ENCODE results near the gene NPNT.

Gene NPNT

GRCh38 chr4:105998171-105999063 is 103.1 kb downstream of the NPNT start:
- no peaks in the 10 kb centered on the region for H3K27me3 ChIP-seq (ENCODE audit: insufficient read depth, low read length, poor library complexity, severe bottlenecking)
- no peaks in the 10 kb centered on the region for H3K36me3 ChIP-seq (ENCODE audit: insufficient read depth, low read length)
- H3K9me2 ChIP-seq (replicated peaks; ENCODE audit: low read depth, low read length), result no peaks in the 10 kb centered on the region
- H3K9me3 ChIP-seq (ENCODE audit: insufficient read depth, low read depth, low read length), result no peaks in the 10 kb centered on the region
- H3K4me3 ChIP-seq (ENCODE audit: low read length, poor library complexity, severe bottlenecking), result no peak overlapping the region
- no peaks in the 10 kb centered on the region for H3K79me2 ChIP-seq (ENCODE audit: insufficient read depth, low read length)
- H3F3A ChIP-seq (ENCODE audit: low read depth), result no peaks in the 10 kb centered on the region
- no peak overlapping the region for H3K9ac ChIP-seq (ENCODE audit: low read depth, low read length, poor library complexity, severe bottlenecking)
- no peaks in the 10 kb centered on the region for H3K4me1 ChIP-seq (ENCODE audit: insufficient read depth, low read length, poor library complexity, severe bottlenecking)
- H4K20me1 ChIP-seq (ENCODE audit: insufficient read depth, low read length, poor library complexity, severe bottlenecking), result no peaks in the 10 kb centered on the region
- 0 out of 2 replicates have a peak overlapping the region, but pooled peaks have one; percentile 16 for H2AFZ ChIP-seq (ENCODE audit: low read length)
- TF ChIP-seq EZH2phosphoT487 (IDR thresholded peaks at IDR 0.05; ENCODE audit: borderline replicate concordance) (no peak), CTCF (conservative IDR thresholded peaks at IDR 0.05; ENCODE audit: low read length) (no peak)
- H3K4me2 ChIP-seq (ENCODE audit: low read depth, low read length, poor library complexity, severe bottlenecking), result no peak overlapping the region

GRCh38 chr4:106002994-106003393 is 107.7 kb downstream of the NPNT start:
- TF ChIP-seq CTCF (conservative IDR thresholded peaks at IDR 0.05; ENCODE audit: low read length) (no peak), EZH2phosphoT487 (IDR thresholded peaks at IDR 0.05; ENCODE audit: borderline replicate concordance) (no peak)
- Histone ChIP-seq H3K4me1 (ENCODE audit: insufficient read depth, low read length, poor library complexity, severe bottlenecking) (peaks cover 12% of the 10 kb centered on the region), H3K36me3 (ENCODE audit: insufficient read depth, low read length) (no peaks in the 10 kb centered on the region), H3K4me3 (ENCODE audit: low read length, poor library complexity, severe bottlenecking) (no peak overlapping the region), H3K9ac (ENCODE audit: low read depth, low read length, poor library complexity, severe bottlenecking) (no peak overlapping the region), H3K9me2 (replicated peaks; ENCODE audit: low read depth, low read length) (no peaks in the 10 kb centered on the region), H3K27me3 (ENCODE audit: insufficient read depth, low read length, poor library complexity, severe bottlenecking) (no peaks in the 10 kb centered on the region), H4K20me1 (ENCODE audit: insufficient read depth, low read length, poor library complexity, severe bottlenecking) (no peaks in the 10 kb centered on the region), H3K9me3 (ENCODE audit: insufficient read depth, low read depth, low read length) (no peaks in the 10 kb centered on the region), H3K4me2 (ENCODE audit: low read depth, low read length, poor library complexity, severe bottlenecking) (no peak overlapping the region), H3K79me2 (ENCODE audit: insufficient read depth, low read length) (no peaks in the 10 kb centered on the region), H2AFZ (ENCODE audit: low read length) (no peak overlapping the region), H3F3A (ENCODE audit: low read depth) (no peaks in the 10 kb centered on the region; the same call in 1 of the 2 replicates)

GRCh38 chr4:106010761-106011160 is 115.5 kb downstream of the NPNT start:
- no peaks in the 10 kb centered on the region; the same call in 1 of the 2 replicates for H3F3A ChIP-seq (ENCODE audit: low read depth)
- no peaks in the 10 kb centered on the region for H3K36me3 ChIP-seq (ENCODE audit: insufficient read depth, low read length)
- no peaks in the 10 kb centered on the region for H3K27me3 ChIP-seq (ENCODE audit: insufficient read depth, low read length, poor library complexity, severe bottlenecking)
- TF ChIP-seq EZH2phosphoT487 (IDR thresholded peaks at IDR 0.05; ENCODE audit: borderline replicate concordance) (no peak), CTCF (conservative IDR thresholded peaks at IDR 0.05; ENCODE audit: low read length) (no peak)
- no peak overlapping the region for H3K4me2 ChIP-seq (ENCODE audit: low read depth, low read length, poor library complexity, severe bottlenecking)
- H3K4me3 ChIP-seq (ENCODE audit: low read length, poor library complexity, severe bottlenecking), result no peak overlapping the region
- no peaks in the 10 kb centered on the region for H4K20me1 ChIP-seq (ENCODE audit: insufficient read depth, low read length, poor library complexity, severe bottlenecking)
- H3K4me1 ChIP-seq (ENCODE audit: insufficient read depth, low read length, poor library complexity, severe bottlenecking), result peaks cover 8% of the 10 kb centered on the region
- no peaks in the 10 kb centered on the region for H3K79me2 ChIP-seq (ENCODE audit: insufficient read depth, low read length)
- H3K9me3 ChIP-seq (ENCODE audit: insufficient read depth, low read depth, low read length), result peaks cover 30% of the 10 kb centered on the region
- H3K9me2 ChIP-seq (replicated peaks; ENCODE audit: low read depth, low read length), result no peaks in the 10 kb centered on the region
- H2AFZ ChIP-seq (ENCODE audit: low read length), result no peak overlapping the region
- H3K9ac ChIP-seq (ENCODE audit: low read depth, low read length, poor library complexity, severe bottlenecking), result no peak overlapping the region

Data from Loucy (cell line).